GM13976 (cell line): ENCODE results near the gene DHX32.
"Not testable (repeated sequence)": the region's sequence is repeated elsewhere in the genome, so short reads cannot be mapped to it uniquely, and the experiment has no call there.

Source experiments
- DNase-seq: peaks from one replicate; pipeline ENCODE4 v3.0.0; 2012; ENCODE audit warnings: low spot score
- CTCF ChIP-seq: IDR thresholded peaks from 2 replicates; pipeline ENCODE4 v1.5.1; 2012; ENCODE audit warnings: borderline replicate concordance, mild to moderate bottlenecking; ENCODE audit not compliant: insufficient read depth; ENCODE audit errors: extremely low read depth, missing control alignments, control extremely low read depth
- in situ Hi-C: fragments of 300-500 bp; cut with MboI; formaldehyde crosslinking; loops from one replicate; pipeline ENCODE4 v1.12.0; 2022; ENCODE audit warnings: low sequenced_read_pairs, mixed read lengths, inconsistent platforms; ENCODE audit not compliant: unreplicated experiment

The DHX32 gene

GRCh38 chr10:125892402-125892801 lies 11.3 kb upstream of the DHX32 start:
- in situ Hi-C loops, DNase-seq: not testable (repeated sequence)

GRCh38 chr10:125889441-125889840 lies 8.3 kb upstream of the DHX32 start:
- DNase-seq, in situ Hi-C loops: not testable (repeated sequence)

- in situ Hi-C loops = no loop called here
- no peak for DNase-seq
- TF ChIP-seq CTCF = no peak
Observed at GRCh38 chr10:125886914-125887512, 5.9 kb upstream of the DHX32 start.

- DNase-seq = no peak
- in situ Hi-C loops = no loop called here
- no peak for TF ChIP-seq CTCF
Observed at GRCh38 chr10:125883211-125883610, 2.1 kb upstream of the DHX32 start.

GRCh38 chr10:125882596-125882995 lies 1.5 kb upstream of the DHX32 start:
- no peak for DNase-seq
- in situ Hi-C loops = no loop called here
- TF ChIP-seq CTCF = no peak

- no peak for DNase-seq
- in situ Hi-C loops = no loop called here
- no peak for TF ChIP-seq CTCF
Observed at GRCh38 chr10:125880719-125881118, 373 bp downstream of the DHX32 start.

- no peak for DNase-seq
- in situ Hi-C loops = no loop called here
- TF ChIP-seq CTCF = no peak
Observed at GRCh38 chr10:125878957-125879835, 1.9 kb downstream of the DHX32 start.

- DNase-seq = no peak
- no peak for TF ChIP-seq CTCF
- in situ Hi-C loops = no loop called here
Observed at GRCh38 chr10:125871338-125871737, 9.8 kb downstream of the DHX32 start.
